Fibroblast of upper back skin (primary cell): ENCODE data around the gene PTPN14.

Experiments used
- DNase-seq: peaks from one replicate; pipeline ENCODE4 v3.0.0-alpha.2; 2013

Gene PTPN14

GRCh38 chr1:214300149-214300780, 251.1 kb downstream of the PTPN14 start:
- no peak for DNase-seq
